ELR (cell line): ENCODE data around the gene EP400.

Experiments
- DNase-seq: peaks from one replicate; pipeline ENCODE4 v3.0.0-alpha.2; 2015; ENCODE audit warnings: low read depth

Gene EP400

GRCh38 chr12:131927110-131928079 is 22.3 kb upstream of the EP400 start:
- no peak for DNase-seq

GRCh38 chr12:131928080-131928710 is 21.5 kb upstream of the EP400 start:
- peak; percentile 58 for DNase-seq

GRCh38 chr12:131928711-131929580 is 20.8 kb upstream of the EP400 start, which contains the start of gene PUS1:
PUS1 (plus strand) TSS chr12:131929276; CDS start chr12:131929723, 447 bp downstream.
- DNase-seq, result peak; percentile 96

- DNase-seq, result peak; percentile 54
These were observed 19.9 kb upstream of the EP400 start for GRCh38 chr12:131929581-131930456.

GRCh38 chr12:131930510-131930909 is 19.2 kb upstream of the EP400 start:
- DNase-seq, result no peak

GRCh38 chr12:131933387-131933786 is 16.4 kb upstream of the EP400 start:
- no peak for DNase-seq

- DNase-seq, result no peak
These were observed 15.2 kb upstream of the EP400 start for GRCh38 chr12:131934535-131934934.

GRCh38 chr12:131938082-131938481 is 11.7 kb upstream of the EP400 start:
- DNase-seq, result no peak

- no peak for DNase-seq
These were observed 10.7 kb upstream of the EP400 start for GRCh38 chr12:131939007-131939406.

- DNase-seq, result no peak
These were observed 9.6 kb upstream of the EP400 start for GRCh38 chr12:131940141-131940547.

- DNase-seq, result no peak
These were observed 8.4 kb upstream of the EP400 start for GRCh38 chr12:131941116-131941986.

GRCh38 chr12:131941987-131942341 is 7.8 kb upstream of the EP400 start:
- DNase-seq, result no peak

GRCh38 chr12:131942671-131943070 is 7.1 kb upstream of the EP400 start:
- no peak for DNase-seq

- DNase-seq, result no peak
These were observed 6.4 kb upstream of the EP400 start for GRCh38 chr12:131943389-131943788.

- no peak for DNase-seq
These were observed 5.9 kb upstream of the EP400 start for GRCh38 chr12:131943876-131944275.

GRCh38 chr12:131944601-131945251 is 5.0 kb upstream of the EP400 start:
- no peak for DNase-seq

GRCh38 chr12:131946757-131947156 is 3.0 kb upstream of the EP400 start:
- no peak for DNase-seq

- DNase-seq, result no peak
These were observed 2.2 kb upstream of the EP400 start for GRCh38 chr12:131947482-131948027.

GRCh38 chr12:131948166-131948712 is 1.5 kb upstream of the EP400 start:
- DNase-seq, result no peak
